Measurements from ENCODE around the gene IL12RB1. TPM values are rescaled to one million over a fixed set of nuclear protein-coding genes. Genes with fewer than 3 reads are reported as not detected.

Gene IL12RB1
- total RNA-seq, 4 donors from 2014 or later: 0.49 to 4.8 (median 2.2) TPM

DNA sequence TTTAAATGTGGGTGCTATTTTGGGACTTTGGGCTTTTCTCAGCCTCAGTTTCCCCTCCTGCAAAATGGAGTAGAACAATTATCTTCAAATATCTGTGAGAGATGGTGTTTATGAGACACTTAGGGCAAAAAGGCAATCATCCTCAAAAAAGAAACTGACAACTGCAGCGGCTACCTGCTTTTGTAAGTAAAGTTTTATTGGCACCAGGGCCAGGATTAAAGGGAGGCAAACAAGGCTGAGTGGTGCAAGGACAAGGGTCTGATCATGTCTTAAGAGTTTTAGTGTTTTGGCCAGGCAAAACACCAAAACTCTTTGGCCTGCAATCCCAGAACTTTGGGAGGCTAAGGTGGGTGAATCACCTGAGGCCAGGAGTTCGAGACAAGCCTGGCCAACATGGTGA, 9.5 kb upstream of the IL12RB1 start:
- TF ChIP-seq, protein P1, sequence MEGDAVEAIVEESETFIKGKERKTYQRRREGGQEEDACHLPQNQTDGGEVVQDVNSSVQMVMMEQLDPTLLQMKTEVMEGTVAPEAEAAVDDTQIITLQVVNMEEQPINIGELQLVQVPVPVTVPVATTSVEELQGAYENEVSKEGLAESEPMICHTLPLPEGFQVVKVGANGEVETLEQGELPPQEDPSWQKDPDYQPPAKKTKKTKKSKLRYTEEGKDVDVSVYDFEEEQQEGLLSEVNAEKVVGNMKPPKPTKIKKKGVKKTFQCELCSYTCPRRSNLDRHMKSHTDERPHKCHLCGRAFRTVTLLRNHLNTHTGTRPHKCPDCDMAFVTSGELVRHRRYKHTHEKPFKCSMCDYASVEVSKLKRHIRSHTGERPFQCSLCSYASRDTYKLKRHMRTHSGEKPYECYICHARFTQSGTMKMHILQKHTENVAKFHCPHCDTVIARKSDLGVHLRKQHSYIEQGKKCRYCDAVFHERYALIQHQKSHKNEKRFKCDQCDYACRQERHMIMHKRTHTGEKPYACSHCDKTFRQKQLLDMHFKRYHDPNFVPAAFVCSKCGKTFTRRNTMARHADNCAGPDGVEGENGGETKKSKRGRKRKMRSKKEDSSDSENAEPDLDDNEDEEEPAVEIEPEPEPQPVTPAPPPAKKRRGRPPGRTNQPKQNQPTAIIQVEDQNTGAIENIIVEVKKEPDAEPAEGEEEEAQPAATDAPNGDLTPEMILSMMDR (IDR thresholded peaks at IDR 0.05; ENCODE audit: low read depth): no peak

DNA sequence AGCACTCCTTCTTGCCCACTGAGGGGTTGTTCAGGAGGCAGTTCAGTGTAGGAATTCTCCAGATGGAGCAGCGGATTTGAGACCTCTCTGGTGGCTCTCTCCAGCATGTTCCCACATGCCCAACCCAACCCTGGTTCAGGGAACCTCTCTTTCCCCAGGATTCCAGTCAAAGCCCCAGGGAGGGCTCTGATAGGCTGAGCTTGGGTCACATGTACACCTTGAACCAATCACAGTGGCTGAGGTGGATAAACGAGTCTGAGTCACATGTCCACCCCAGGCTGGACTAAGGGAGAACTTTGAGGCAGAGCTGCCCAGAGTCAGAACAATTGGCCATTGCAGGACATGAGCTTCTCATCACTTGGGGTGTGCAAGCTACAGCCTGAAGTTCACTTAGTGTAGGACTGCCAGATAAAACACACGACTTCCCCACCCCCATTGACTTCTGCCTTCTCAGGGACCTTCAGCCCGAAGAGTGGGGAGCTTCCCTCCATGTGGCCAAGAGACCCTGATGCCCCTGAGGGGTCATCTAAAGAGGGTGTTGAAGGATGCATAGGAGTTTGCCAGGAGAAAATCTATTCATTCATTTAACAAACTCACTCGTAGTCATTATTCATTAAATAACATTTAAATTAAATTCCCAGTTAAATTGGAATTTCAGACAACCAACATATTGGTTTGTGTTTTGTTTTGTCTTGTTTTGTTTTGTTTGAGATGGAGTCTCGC, 6.9 kb upstream of the IL12RB1 start:
- TF ChIP-seq, protein P1 (IDR thresholded peaks at IDR 0.05; ENCODE audit: low read depth): no peak

DNA sequence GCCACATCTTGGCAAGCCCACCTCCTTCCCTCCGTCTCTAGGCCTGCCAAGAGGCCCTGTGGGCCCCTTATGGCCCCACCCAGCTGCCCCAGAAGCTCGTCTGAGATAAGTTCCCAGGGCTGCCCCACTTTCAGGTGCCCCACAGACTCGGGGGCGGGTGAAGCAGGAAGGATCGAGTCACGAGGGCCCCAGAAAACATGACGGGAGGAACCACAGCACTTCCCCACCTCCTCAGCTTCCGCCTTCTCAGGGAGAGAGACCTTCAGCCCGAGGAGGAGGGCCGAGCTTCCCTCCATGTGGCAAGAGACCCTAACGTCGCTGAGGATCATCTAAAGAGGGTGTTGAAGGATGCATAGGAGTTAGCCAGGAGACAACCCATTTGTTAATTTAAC, 4.5 kb upstream of the IL12RB1 start:
- TF ChIP-seq, protein P1 (IDR thresholded peaks at IDR 0.05; ENCODE audit: low read depth): no peak

DNA sequence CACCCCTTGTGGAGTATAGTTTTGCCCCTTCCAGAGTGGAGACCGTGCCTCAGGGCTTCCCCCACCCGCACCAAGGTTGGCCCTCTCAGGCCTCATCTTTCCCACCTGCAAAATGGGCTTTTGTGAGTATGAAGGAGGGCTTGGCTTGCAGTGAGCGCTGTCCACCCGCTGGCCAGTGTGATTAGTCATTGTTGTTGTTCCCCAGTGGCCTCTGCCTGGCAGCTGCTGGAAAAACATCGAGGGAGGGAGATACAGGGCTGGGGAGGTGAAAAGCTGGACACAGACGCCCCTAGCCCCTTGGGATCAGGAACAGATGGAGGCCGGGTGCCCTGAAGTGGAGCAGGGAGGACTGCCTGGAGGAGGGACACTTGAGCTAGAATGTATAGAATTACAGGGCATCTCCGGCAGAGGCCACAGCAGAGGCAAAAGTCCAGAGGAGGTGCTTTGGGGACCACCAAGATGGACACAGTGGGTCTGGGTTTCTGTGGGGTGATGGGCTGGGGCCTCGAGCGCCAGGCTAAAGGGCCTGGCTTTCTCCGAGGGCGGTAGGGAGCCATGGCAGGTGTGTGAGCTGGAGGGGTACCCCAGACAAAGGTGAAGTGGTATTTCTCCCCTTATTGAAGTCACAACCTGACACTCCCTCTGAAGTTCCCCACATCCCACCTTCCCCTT, 3.9 kb upstream of the IL12RB1 start:
- TF ChIP-seq, protein P1 (IDR thresholded peaks at IDR 0.05; ENCODE audit: low read depth): no peak

DNA sequence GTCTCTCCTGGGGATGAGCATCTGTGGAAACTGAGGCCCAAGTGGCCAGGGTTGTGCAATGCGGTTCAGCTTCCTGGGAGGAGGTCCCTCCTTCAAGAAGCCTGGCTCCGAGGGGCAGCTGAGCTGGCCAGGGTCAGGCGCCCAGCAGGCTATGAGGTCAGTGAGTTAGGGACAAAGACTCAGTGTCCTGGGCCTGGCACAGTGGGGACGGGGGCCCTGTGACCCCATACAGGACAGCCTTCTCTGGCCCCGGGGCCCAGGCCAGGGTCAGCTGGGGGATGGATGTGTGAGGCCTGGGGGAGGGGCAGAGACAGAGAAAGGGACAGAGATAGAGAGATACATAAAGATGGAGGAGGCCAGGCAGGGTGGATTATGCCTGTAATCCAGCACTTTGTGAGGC, 3.0 kb upstream of the IL12RB1 start:
- TF ChIP-seq, protein P1 (IDR thresholded peaks at IDR 0.05; ENCODE audit: low read depth): no peak

DNA sequence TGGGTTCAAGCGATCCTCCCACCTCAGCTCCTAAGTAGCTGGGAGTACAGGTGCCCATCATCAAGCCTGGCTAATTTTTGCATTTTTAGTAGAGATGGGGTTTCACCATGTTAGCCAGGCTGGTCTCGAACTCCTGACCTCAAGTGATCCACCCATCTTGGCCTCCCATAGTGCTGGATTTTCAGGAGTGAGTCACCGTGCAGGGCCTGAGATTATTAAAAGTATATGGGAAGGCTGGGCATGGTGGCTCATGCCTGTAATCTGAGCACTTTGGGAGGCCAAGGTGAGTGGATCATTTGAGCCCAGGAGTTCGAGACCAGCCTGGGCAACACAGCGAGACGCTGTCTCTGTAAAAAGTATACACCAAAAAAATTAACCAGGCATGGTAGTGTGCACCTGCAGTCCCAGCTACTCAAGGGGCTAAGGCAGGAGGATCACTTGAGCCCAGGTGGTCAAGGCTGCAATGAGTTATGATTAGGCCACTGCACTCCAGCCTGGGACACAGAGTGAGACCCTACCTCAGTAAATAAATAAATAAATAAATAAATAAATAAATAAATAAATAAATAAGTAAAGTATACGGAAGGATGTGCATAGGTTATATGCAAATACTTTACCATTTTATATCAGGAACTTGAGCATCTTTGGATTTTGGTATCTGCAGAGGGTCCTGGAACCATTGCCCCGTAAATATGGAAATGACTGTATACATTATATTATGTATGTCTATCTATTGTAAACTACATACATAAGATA, 854 bp downstream of the IL12RB1 start:
- TF ChIP-seq, protein P1 (IDR thresholded peaks at IDR 0.05; ENCODE audit: low read depth): no peak

All from subcutaneous adipose tissue (tissue), 4 donors.